ENCODE data around the gene OR51B5.
"Not testable (repeated sequence)": the region's sequence is repeated elsewhere in the genome, so short reads cannot be mapped to it uniquely, and the experiment has no call there.

Gene OR51B5, protein sequence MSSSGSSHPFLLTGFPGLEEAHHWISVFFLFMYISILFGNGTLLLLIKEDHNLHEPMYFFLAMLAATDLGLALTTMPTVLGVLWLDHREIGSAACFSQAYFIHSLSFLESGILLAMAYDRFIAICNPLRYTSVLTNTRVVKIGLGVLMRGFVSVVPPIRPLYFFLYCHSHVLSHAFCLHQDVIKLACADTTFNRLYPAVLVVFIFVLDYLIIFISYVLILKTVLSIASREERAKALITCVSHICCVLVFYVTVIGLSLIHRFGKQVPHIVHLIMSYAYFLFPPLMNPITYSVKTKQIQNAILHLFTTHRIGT

DNA sequence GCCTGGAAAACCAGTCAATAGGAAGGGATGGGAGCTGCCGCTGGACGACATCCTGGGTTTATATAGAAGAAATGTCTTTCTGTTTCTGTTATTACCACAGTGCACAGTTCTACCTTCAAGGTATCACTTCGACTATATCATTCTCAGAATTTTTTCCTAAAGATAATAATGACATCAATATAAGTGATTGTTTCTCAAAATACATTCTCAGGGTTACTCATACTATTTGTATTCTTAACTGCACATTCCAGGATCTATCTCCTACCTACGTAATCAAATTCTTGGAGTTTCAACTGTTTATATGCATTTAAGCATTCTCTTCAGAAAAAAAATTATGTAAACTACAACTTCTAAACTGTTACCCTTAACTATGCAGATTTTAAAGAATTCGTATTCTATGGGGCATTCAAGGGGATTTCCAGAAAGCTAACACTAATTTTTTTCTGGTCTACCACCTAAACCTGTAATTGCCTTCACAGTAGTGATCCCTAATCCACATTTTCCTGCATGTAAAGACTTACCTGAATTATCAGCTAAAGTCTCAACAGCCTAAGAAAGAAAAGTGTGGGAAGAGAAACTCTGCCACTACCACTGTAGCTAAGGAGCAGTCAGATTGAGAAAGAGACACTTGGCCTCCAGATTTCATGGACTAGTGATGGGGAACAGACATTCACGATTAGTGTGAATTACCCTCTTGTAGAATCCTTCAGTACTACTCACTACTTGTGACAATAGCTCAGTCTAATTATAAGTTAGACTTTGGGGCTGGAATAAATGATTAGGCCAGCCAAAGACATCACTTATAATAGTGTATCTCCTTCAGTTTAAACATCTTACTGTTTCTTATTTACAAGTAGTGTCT, at the start of gene OR51B5:
Gene OR51B5 (minus strand): TSS at position 51 of the 862 bp plus-strand sequence. CDS start 0 bp downstream, at position 51.
- H3K36me3 ChIP-seq = no peaks in the 10 kb centered on the region
- no peak within 1 kb of the TSS for H3K4me3 ChIP-seq
- no peak within 1 kb of the TSS for H3K9ac ChIP-seq
- no peaks in the 10 kb centered on the region for H3K27me3 ChIP-seq
- no peaks in the 10 kb centered on the region for H3K9me3 ChIP-seq
- H4K20me1 ChIP-seq = no peaks in the 10 kb centered on the region
- H3K4me1 ChIP-seq = no peaks in the 10 kb centered on the region
- no peak for TF ChIP-seq Cebpa-rat (IDR thresholded peaks at IDR 0.05)
- H3K4me2 ChIP-seq = no peak within 1 kb of the TSS
- H3K27ac ChIP-seq = no peak within 1 kb of the TSS

DNA sequence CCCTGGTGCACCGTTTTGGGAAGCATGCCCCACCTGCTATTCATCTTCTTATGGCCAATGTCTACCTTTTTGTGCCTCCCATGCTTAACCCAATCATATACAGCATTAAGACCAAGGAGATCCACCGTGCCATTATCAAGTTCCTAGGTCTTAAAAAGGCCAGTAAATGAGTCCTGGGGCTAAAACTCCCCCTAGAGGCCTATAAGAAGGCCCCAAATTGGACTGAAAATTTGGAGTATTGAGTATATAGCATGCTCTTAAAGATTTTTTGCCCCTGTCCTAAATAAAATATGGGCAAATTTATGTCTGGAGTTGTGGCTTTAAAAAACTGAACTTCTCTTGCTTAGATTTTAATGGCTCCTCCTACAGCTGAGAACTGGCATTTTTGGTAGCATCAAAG, 46.9 kb upstream of the OR51B5 start:
- Histone ChIP-seq H3K36me3 (no peaks in the 10 kb centered on the region), H4K20me1 (no peaks in the 10 kb centered on the region), H3K4me3 (no peak overlapping the region), H3K27me3 (no peaks in the 10 kb centered on the region), H3K4me2 (no peak overlapping the region), H3K9ac (no peak overlapping the region), H3K4me1 (no peaks in the 10 kb centered on the region), H3K27ac (no peak overlapping the region), H3K9me3 (no peaks in the 10 kb centered on the region)
- no peak for TF ChIP-seq Cebpa-rat (IDR thresholded peaks at IDR 0.05)

DNA sequence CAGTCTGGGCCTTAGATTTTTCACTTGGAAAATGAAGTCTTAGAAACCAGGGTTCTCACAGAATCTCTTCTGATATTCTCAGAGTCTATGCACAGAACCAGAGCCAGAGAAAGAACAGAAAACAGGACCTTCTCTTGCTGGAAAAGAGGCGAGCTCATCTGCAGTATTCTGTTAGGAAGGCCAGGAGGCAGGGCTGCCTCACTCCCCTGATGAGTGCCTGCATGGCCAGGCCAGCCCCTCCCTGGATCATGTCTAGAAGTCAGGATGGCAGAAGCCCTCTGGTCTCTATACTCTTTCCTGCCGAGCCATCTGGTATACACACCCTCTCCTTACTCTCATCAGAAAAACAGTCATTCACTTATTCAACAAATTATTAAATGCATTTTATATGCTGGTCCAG, 41.0 kb upstream of the OR51B5 start:
- H3K27ac ChIP-seq = no peak overlapping the region
- no peaks in the 10 kb centered on the region for H4K20me1 ChIP-seq
- H3K4me2 ChIP-seq = no peak overlapping the region
- H3K9ac ChIP-seq = no peak overlapping the region
- H3K36me3 ChIP-seq = no peaks in the 10 kb centered on the region
- H3K9me3 ChIP-seq = no peaks in the 10 kb centered on the region
- no peaks in the 10 kb centered on the region for H3K27me3 ChIP-seq
- no peaks in the 10 kb centered on the region for H3K4me1 ChIP-seq
- no peak for TF ChIP-seq Cebpa-rat (IDR thresholded peaks at IDR 0.05)
- H3K4me3 ChIP-seq = no peak overlapping the region

- no peaks in the 10 kb centered on the region for H4K20me1 ChIP-seq
- H3K4me1 ChIP-seq = no peaks in the 10 kb centered on the region
- H3K27ac ChIP-seq = no peak within 1 kb of the TSS
- no peak for TF ChIP-seq Cebpa-rat (IDR thresholded peaks at IDR 0.05)
- no peak within 1 kb of the TSS for H3K4me2 ChIP-seq
- H3K27me3 ChIP-seq = no peaks in the 10 kb centered on the region
- H3K9me3 ChIP-seq = no peaks in the 10 kb centered on the region
- no peak within 1 kb of the TSS for H3K4me3 ChIP-seq
- no peaks in the 10 kb centered on the region for H3K36me3 ChIP-seq
- H3K9ac ChIP-seq = no peak within 1 kb of the TSS
Observed at GRCh38 chr11:5383576-5383975, 40.3 kb upstream of the OR51B5 start, which contains the start of gene OR51M1. TSS of gene OR51M1 (plus strand) at chr11:5383812. CDS start at chr11:5389399, 5,587 bp downstream.

GRCh38 chr11:5380740-5381342, 37.5 kb upstream of the OR51B5 start:
- no peak for TF ChIP-seq Cebpa-rat (IDR thresholded peaks at IDR 0.05)
- Histone ChIP-seq H4K20me1 (no peaks in the 10 kb centered on the region), H3K27me3 (no peaks in the 10 kb centered on the region), H3K4me2 (no peak overlapping the region), H3K36me3 (no peaks in the 10 kb centered on the region), H3K9ac (no peak overlapping the region), H3K4me1 (no peaks in the 10 kb centered on the region), H3K4me3 (no peak overlapping the region), H3K27ac (no peak overlapping the region), H3K9me3 (no peaks in the 10 kb centered on the region)

- Histone ChIP-seq H3K27me3 (no peaks in the 10 kb centered on the region), H3K4me1 (peaks cover 3% of the 10 kb centered on the region), H4K20me1 (no peaks in the 10 kb centered on the region), H3K36me3 (no peaks in the 10 kb centered on the region), H3K9me3 (peaks cover 7% of the 10 kb centered on the region), H3K27ac (no peak overlapping the region), H3K9ac (no peak overlapping the region), H3K4me2 (no peak overlapping the region), H3K4me3 (no peak overlapping the region)
- no peak for TF ChIP-seq Cebpa-rat (IDR thresholded peaks at IDR 0.05)
Observed at GRCh38 chr11:5369789-5370188, 26.5 kb upstream of the OR51B5 start.

- no peak overlapping the region for H3K27ac ChIP-seq
- TF ChIP-seq Cebpa-rat (IDR thresholded peaks at IDR 0.05) = no peak
- no peak overlapping the region for H3K4me2 ChIP-seq
- H3K9ac ChIP-seq = no peak overlapping the region
- peaks cover 15% of the 10 kb centered on the region for H3K4me1 ChIP-seq
- H4K20me1 ChIP-seq = no peaks in the 10 kb centered on the region
- no peaks in the 10 kb centered on the region for H3K36me3 ChIP-seq
- no peak overlapping the region for H3K4me3 ChIP-seq
- no peaks in the 10 kb centered on the region for H3K27me3 ChIP-seq
- peaks cover 7% of the 10 kb centered on the region for H3K9me3 ChIP-seq
Observed at GRCh38 chr11:5368502-5369043, 25.2 kb upstream of the OR51B5 start.

- Histone ChIP-seq H3K4me2 (no peak overlapping the region), H3K4me1 (peaks cover 16% of the 10 kb centered on the region), H3K27me3 (no peaks in the 10 kb centered on the region)
Observed at GRCh38 chr11:5367448-5368074, 24.2 kb upstream of the OR51B5 start.

GRCh38 chr11:5366856-5367255, 23.5 kb upstream of the OR51B5 start:
- Histone ChIP-seq H3K4me2 (no peak overlapping the region), H3K9ac (no peak overlapping the region), H3K4me1 (peaks cover 16% of the 10 kb centered on the region), H3K27me3 (no peaks in the 10 kb centered on the region), H3K27ac (no peak overlapping the region), H4K20me1 (no peaks in the 10 kb centered on the region), H3K4me3 (no peak overlapping the region), H3K9me3 (no peaks in the 10 kb centered on the region), H3K36me3 (no peaks in the 10 kb centered on the region)
- no peak for TF ChIP-seq Cebpa-rat (IDR thresholded peaks at IDR 0.05)

More at GRCh38 chr11:5367448-5368074, 24.2 kb upstream of the OR51B5 start:
- Histone ChIP-seq H3K9ac (no peak overlapping the region), H3K4me3 (no peak overlapping the region), H3K9me3 (no peaks in the 10 kb centered on the region), H3K27ac (no peak overlapping the region), H3K36me3 (no peaks in the 10 kb centered on the region), H4K20me1 (no peaks in the 10 kb centered on the region)
- TF ChIP-seq Cebpa-rat (IDR thresholded peaks at IDR 0.05) = no peak

GRCh38 chr11:5366365-5366764, 23.0 kb upstream of the OR51B5 start:
- peaks cover 16% of the 10 kb centered on the region for H3K4me1 ChIP-seq

More at GRCh38 chr11:5366365-5366764, 23.0 kb upstream of the OR51B5 start:
- H3K4me2 ChIP-seq, H3K27ac ChIP-seq, H4K20me1 ChIP-seq, H3K4me3 ChIP-seq, H3K9ac ChIP-seq, H3K36me3 ChIP-seq, H3K9me3 ChIP-seq, H3K27me3 ChIP-seq: not testable (repeated sequence)

Data from BLaER1 (cell line).